Measurements from ENCODE around the gene SLC6A1.

Gene SLC6A1

GRCh38 chr3:10996345-10997013, 3.9 kb downstream of the SLC6A1 start:
- no peaks in the 10 kb centered on the region for H3K9me3 ChIP-seq (ENCODE audit: low read length)
- no peaks in the 10 kb centered on the region for H3F3A ChIP-seq (ENCODE audit: insufficient read depth, low read length)
- H3K9ac ChIP-seq (ENCODE audit: low read length), result no peak overlapping the region
- H2AFZ ChIP-seq (ENCODE audit: low read length), result no peak overlapping the region
- no peak overlapping the region for H3K4me2 ChIP-seq (ENCODE audit: low read length)
- no peak overlapping the region for H3K27ac ChIP-seq (ENCODE audit: low read depth, low read length, poor library complexity, severe bottlenecking)
- no peak overlapping the region for H3K4me3 ChIP-seq (ENCODE audit: low read depth, low read length, poor library complexity, severe bottlenecking)
- no peaks in the 10 kb centered on the region for H3K27me3 ChIP-seq (ENCODE audit: insufficient read depth, low read length)
- TF ChIP-seq EZH2 (IDR thresholded peaks at IDR 0.05; ENCODE audit: borderline replicate concordance, low read length) (no peak), CTCF (IDR thresholded peaks at IDR 0.05; ENCODE audit: low read length) (no peak)
- no peaks in the 10 kb centered on the region for H3K79me2 ChIP-seq (ENCODE audit: insufficient read depth, low read length)
- H3K9me2 ChIP-seq (ENCODE audit: low read depth, low read length), result no peaks in the 10 kb centered on the region
- no peaks in the 10 kb centered on the region for H3K36me3 ChIP-seq (ENCODE audit: insufficient read depth, low read length)
- no peaks in the 10 kb centered on the region for H3K4me1 ChIP-seq (ENCODE audit: insufficient read depth, low read length, severe bottlenecking)
- H4K20me1 ChIP-seq (ENCODE audit: insufficient read depth, low read length), result no peaks in the 10 kb centered on the region

GRCh38 chr3:10997196-10997595, 4.6 kb downstream of the SLC6A1 start:
- Histone ChIP-seq H2AFZ (ENCODE audit: low read length) (no peak overlapping the region), H4K20me1 (ENCODE audit: insufficient read depth, low read length) (no peaks in the 10 kb centered on the region), H3K9me3 (ENCODE audit: low read length) (no peaks in the 10 kb centered on the region), H3K4me2 (ENCODE audit: low read length) (no peak overlapping the region), H3K9me2 (ENCODE audit: low read depth, low read length) (no peaks in the 10 kb centered on the region), H3K4me1 (ENCODE audit: insufficient read depth, low read length, severe bottlenecking) (no peaks in the 10 kb centered on the region), H3K27ac (ENCODE audit: low read depth, low read length, poor library complexity, severe bottlenecking) (no peak overlapping the region), H3F3A (ENCODE audit: insufficient read depth, low read length) (no peaks in the 10 kb centered on the region), H3K27me3 (ENCODE audit: insufficient read depth, low read length) (no peaks in the 10 kb centered on the region), H3K79me2 (ENCODE audit: insufficient read depth, low read length) (no peaks in the 10 kb centered on the region), H3K9ac (ENCODE audit: low read length) (no peak overlapping the region), H3K36me3 (ENCODE audit: insufficient read depth, low read length) (no peaks in the 10 kb centered on the region), H3K4me3 (ENCODE audit: low read depth, low read length, poor library complexity, severe bottlenecking) (no peak overlapping the region)
- TF ChIP-seq CTCF (IDR thresholded peaks at IDR 0.05; ENCODE audit: low read length), result no peak

- H3K79me2 ChIP-seq (ENCODE audit: insufficient read depth, low read length), result no peaks in the 10 kb centered on the region
- no peaks in the 10 kb centered on the region for H3F3A ChIP-seq (ENCODE audit: insufficient read depth, low read length)
- TF ChIP-seq EZH2 (IDR thresholded peaks at IDR 0.05; ENCODE audit: borderline replicate concordance, low read length), result no peak
- no peak for TF ChIP-seq CTCF (IDR thresholded peaks at IDR 0.05; ENCODE audit: low read length)
- H3K4me3 ChIP-seq (ENCODE audit: low read depth, low read length, poor library complexity, severe bottlenecking), result no peak overlapping the region
- no peak overlapping the region for H3K27ac ChIP-seq (ENCODE audit: low read depth, low read length, poor library complexity, severe bottlenecking)
- no peak overlapping the region for H3K9ac ChIP-seq (ENCODE audit: low read length)
- H3K4me1 ChIP-seq (ENCODE audit: insufficient read depth, low read length, severe bottlenecking), result no peaks in the 10 kb centered on the region
- H3K36me3 ChIP-seq (ENCODE audit: insufficient read depth, low read length), result no peaks in the 10 kb centered on the region
- no peak overlapping the region for H3K4me2 ChIP-seq (ENCODE audit: low read length)
- no peaks in the 10 kb centered on the region for H3K9me2 ChIP-seq (ENCODE audit: low read depth, low read length)
- no peak overlapping the region for H2AFZ ChIP-seq (ENCODE audit: low read length)
- no peaks in the 10 kb centered on the region for H4K20me1 ChIP-seq (ENCODE audit: insufficient read depth, low read length)
- H3K9me3 ChIP-seq (ENCODE audit: low read length), result no peaks in the 10 kb centered on the region
- H3K27me3 ChIP-seq (ENCODE audit: insufficient read depth, low read length), result no peaks in the 10 kb centered on the region
Measured at GRCh38 chr3:10998542-10998941, 6.0 kb downstream of the SLC6A1 start.

Measured in OCI-LY1 (cell line).